OCI-LY1 (cell line): Measurements from ENCODE around the gene TIAM1.

Experiments used
- H2AFZ ChIP-seq: fragments of 200-600 bp; sonication (generic), shearing (Covaris generic); 2 replicates; pipeline ENCODE4 v1.6.0; 2014; ENCODE audit warnings: antibody characterized with exemption, mild to moderate bottlenecking, low read length
- H3F3A ChIP-seq: fragments of 200-600 bp; sonication (generic), shearing (Covaris generic); 2 replicates; pipeline ENCODE4 v1.6.0; 2014; ENCODE audit warnings: mild to moderate bottlenecking, antibody characterized with exemption, low read length, moderate library complexity; ENCODE audit not compliant: insufficient read depth
- H3K27ac ChIP-seq: fragments of 200-600 bp; sonication (generic); 2 replicates; pipeline ENCODE4 v1.5.1; 2014; ENCODE audit warnings: low read length, mixed run types, mild to moderate bottlenecking, low read depth; ENCODE audit not compliant: poor library complexity, severe bottlenecking
- H3K27me3 ChIP-seq: fragments of 200-600 bp; sonication (generic); 2 replicates; pipeline ENCODE4 v1.6.0; 2014; ENCODE audit warnings: antibody characterized with exemption, mild to moderate bottlenecking, low read length, moderate library complexity; ENCODE audit not compliant: insufficient read depth
- H3K36me3 ChIP-seq: fragments of 200-600 bp; sonication (generic); 2 replicates; pipeline ENCODE4 v1.6.1; 2014; ENCODE audit warnings: mild to moderate bottlenecking, antibody characterized with exemption, low read length, moderate library complexity, mixed read lengths; ENCODE audit not compliant: insufficient read depth
- H3K4me1 ChIP-seq: fragments of 200-600 bp; sonication (generic); 2 replicates; pipeline ENCODE4 v1.5.1; 2014; ENCODE audit warnings: mild to moderate bottlenecking, low read length, moderate library complexity; ENCODE audit not compliant: insufficient read depth, severe bottlenecking
- H3K4me2 ChIP-seq: fragments of 200-600 bp; sonication (generic), shearing (Covaris generic); 2 replicates; pipeline ENCODE4 v1.6.1; 2014; ENCODE audit warnings: low read length
- H3K4me3 ChIP-seq: fragments of 200-600 bp; sonication (generic); 2 replicates; pipeline ENCODE4 v1.5.1; 2014; ENCODE audit warnings: low read length, low read depth, mild to moderate bottlenecking, mixed read lengths; ENCODE audit not compliant: poor library complexity, severe bottlenecking
- H3K79me2 ChIP-seq: fragments of 200-600 bp; shearing (Covaris generic); 2 replicates; pipeline ENCODE4 v1.6.1; 2016; ENCODE audit warnings: mixed run types, low read length, mixed read lengths; ENCODE audit not compliant: insufficient read depth
- H3K9ac ChIP-seq: fragments of 200-600 bp; sonication (generic), shearing (Covaris generic); 2 replicates; pipeline ENCODE4 v1.6.1; 2014; ENCODE audit warnings: mild to moderate bottlenecking, low read length, mixed read lengths
- H3K9me2 ChIP-seq: fragments of 200-600 bp; sonication (generic), shearing (Covaris generic); 2 replicates; pipeline ENCODE4 v1.6.1; 2014; ENCODE audit warnings: low read depth, mild to moderate bottlenecking, low read length, mixed read lengths
- H3K9me3 ChIP-seq: fragments of 200-600 bp; shearing (Covaris generic); 2 replicates; pipeline ENCODE4 v1.6.1; 2014; ENCODE audit warnings: low read length, mixed read lengths
- H4K20me1 ChIP-seq: fragments of 200-600 bp; sonication (generic), shearing (Covaris generic); 2 replicates; pipeline ENCODE4 v1.6.0; 2016; ENCODE audit warnings: mild to moderate bottlenecking, low read length; ENCODE audit not compliant: insufficient read depth
- CTCF ChIP-seq: fragments of 200-600 bp; sonication (generic), shearing (Covaris generic); IDR thresholded peaks from 2 replicates; pipeline ENCODE4 v1.5.1; 2017; ENCODE audit warnings: mild to moderate bottlenecking, antibody characterized with exemption, low read length, moderate library complexity, mixed read lengths
- EZH2 ChIP-seq: fragments of 200-600 bp; sonication (generic), shearing (Covaris generic); IDR thresholded peaks from 2 replicates; pipeline ENCODE4 v1.8.0; 2017; ENCODE audit warnings: borderline replicate concordance, mixed run types, mild to moderate bottlenecking, antibody characterized with exemption, low read length, moderate library complexity, mixed read lengths

TIAM1 gene

GRCh38 chr21:31337086-31337485, 7.0 kb downstream of the TIAM1 start:
- no peaks in the 10 kb centered on the region for H3K9me3 ChIP-seq
- no peak overlapping the region for H3K27ac ChIP-seq
- no peaks in the 10 kb centered on the region for H3K79me2 ChIP-seq
- H3K9ac ChIP-seq: no peak overlapping the region
- no peak overlapping the region for H2AFZ ChIP-seq
- H3K4me1 ChIP-seq: no peaks in the 10 kb centered on the region
- no peak overlapping the region for H3K4me2 ChIP-seq
- H3K27me3 ChIP-seq: no peaks in the 10 kb centered on the region
- no peak overlapping the region for H3K4me3 ChIP-seq
- no peaks in the 10 kb centered on the region for H3F3A ChIP-seq
- no peaks in the 10 kb centered on the region for H4K20me1 ChIP-seq
- TF ChIP-seq EZH2 (no peak), CTCF (no peak)
- H3K36me3 ChIP-seq: no peaks in the 10 kb centered on the region
- no peaks in the 10 kb centered on the region for H3K9me2 ChIP-seq

- Histone ChIP-seq H3K4me2 (no peak overlapping the region), H3K27ac (no peak overlapping the region)
These were observed 7.4 kb downstream of the TIAM1 start for GRCh38 chr21:31336739-31337040.

GRCh38 chr21:31335957-31336738, 7.9 kb downstream of the TIAM1 start:
- no peaks in the 10 kb centered on the region for H3K79me2 ChIP-seq
- H4K20me1 ChIP-seq: no peaks in the 10 kb centered on the region
- H3K27ac ChIP-seq: no peak overlapping the region
- H3K36me3 ChIP-seq: no peaks in the 10 kb centered on the region
- TF ChIP-seq CTCF (no peak), EZH2 (no peak)
- H3K9ac ChIP-seq: no peak overlapping the region
- no peaks in the 10 kb centered on the region for H3K27me3 ChIP-seq
- H3K4me2 ChIP-seq: no peak overlapping the region
- H3K4me1 ChIP-seq: no peaks in the 10 kb centered on the region
- no peaks in the 10 kb centered on the region for H3K9me3 ChIP-seq
- H2AFZ ChIP-seq: no peak overlapping the region
- no peak overlapping the region for H3K4me3 ChIP-seq
- H3F3A ChIP-seq: no peaks in the 10 kb centered on the region
- no peaks in the 10 kb centered on the region for H3K9me2 ChIP-seq

More at GRCh38 chr21:31336739-31337040, 7.4 kb downstream of the TIAM1 start:
- Histone ChIP-seq H2AFZ (no peak overlapping the region), H3K79me2 (no peaks in the 10 kb centered on the region), H3K9me3 (no peaks in the 10 kb centered on the region), H3K27me3 (no peaks in the 10 kb centered on the region), H3K9ac (no peak overlapping the region), H3K4me1 (no peaks in the 10 kb centered on the region), H4K20me1 (no peaks in the 10 kb centered on the region), H3F3A (no peaks in the 10 kb centered on the region), H3K9me2 (no peaks in the 10 kb centered on the region), H3K36me3 (no peaks in the 10 kb centered on the region), H3K4me3 (no peak overlapping the region)
- no peak for TF ChIP-seq EZH2
- TF ChIP-seq CTCF: no peak
